ENCODE results near the gene LSMEM2. TPM values are rescaled to one million over a fixed set of nuclear protein-coding genes. Genes with fewer than 3 reads are reported as not detected.

The LSMEM2 gene
- total and polyA plus RNA-seq, 9 of the 15 experiments (the other 6 are each of a cell fraction or from before 2014, with no cell fraction given) = not detected

DNA sequence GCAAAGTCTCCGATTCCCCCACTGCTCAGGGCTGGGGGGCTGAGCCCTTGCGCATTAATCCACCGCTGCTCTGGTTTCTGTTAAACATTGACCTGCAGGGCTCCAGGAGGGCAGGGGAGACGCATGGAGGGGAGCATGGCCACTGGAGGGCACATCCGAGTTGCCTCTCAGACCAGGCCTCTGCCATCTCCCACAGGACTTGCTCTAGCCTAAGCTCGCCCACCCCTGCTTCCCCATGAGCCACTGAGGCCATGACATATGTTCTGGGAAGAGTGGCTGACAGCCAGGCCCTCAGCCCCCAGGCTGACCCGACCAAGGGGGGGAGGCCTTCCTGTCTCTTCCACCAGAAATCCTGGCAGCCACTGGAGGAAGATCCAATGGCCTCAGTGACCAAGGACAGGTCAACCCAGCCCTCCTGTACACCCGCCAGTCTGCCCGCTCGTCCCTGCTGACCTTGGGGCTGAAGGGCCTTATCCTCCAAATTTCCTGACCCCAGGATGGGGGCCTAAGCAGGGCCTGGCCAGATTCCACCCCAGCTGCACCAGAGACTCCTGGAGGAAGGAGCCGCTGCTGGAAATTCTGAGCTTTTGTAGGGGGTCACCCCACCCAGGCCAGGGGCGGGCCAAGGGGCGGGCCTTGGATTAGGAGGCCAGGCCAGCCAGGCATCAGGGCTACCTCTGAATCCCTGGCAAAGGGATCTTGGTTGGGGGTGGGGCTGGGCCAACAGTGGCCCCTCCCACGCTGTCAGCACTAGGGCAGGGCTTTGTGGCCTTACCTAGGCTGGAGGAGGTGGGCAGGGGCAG is 24.3 kb downstream of the LSMEM2 start, which contains the start of gene HYAL1 (continued):
- TF ChIP-seq ZBTB7A (IDR thresholded peaks at IDR 0.05; ENCODE audit: borderline replicate concordance, control insufficient read depth, low read depth, low read length) = peak; percentile 56; the same call in 1 of the 2 replicates
- TF ChIP-seq ADNP (tag; IDR thresholded peaks at IDR 0.05) = no peak
- TF ChIP-seq NCOA1 (IDR thresholded peaks at IDR 0.05; ENCODE audit: low read depth) = no peak
- no peak for TF ChIP-seq CBX2 (IDR thresholded peaks at IDR 0.05; ENCODE audit: insufficient read depth, low read length, poor library complexity, severe bottlenecking)
- TF ChIP-seq ZBTB34 (CRISPR knock-in tag; IDR thresholded peaks at IDR 0.05) = no peak
- TF ChIP-seq POLR2G (IDR thresholded peaks at IDR 0.05; ENCODE audit: low read depth, low read length) = peak; percentile 80
- TF ChIP-seq ZMIZ1 (IDR thresholded peaks at IDR 0.05; ENCODE audit: low read depth in 2 of 2, low read length in 2 of 2) = no peak
- no peak for TF ChIP-seq TEAD2 (tag; IDR thresholded peaks at IDR 0.05)
- TF ChIP-seq ZNF143 (CRISPR knock-in tag; IDR thresholded peaks at IDR 0.05) = no peak
- peak; percentile 32; the same call in 1 of the 2 replicates for TF ChIP-seq JUND (IDR thresholded peaks at IDR 0.05; ENCODE audit: borderline replicate concordance, low read depth, low read length)
- no peak for TF ChIP-seq JUND (tag; IDR thresholded peaks at IDR 0.05; ENCODE audit: borderline replicate concordance, low read depth, low read length)
- no peak for TF ChIP-seq CUX1 (CRISPR knock-in tag; IDR thresholded peaks at IDR 0.05)
- TF ChIP-seq RBFOX2 (IDR thresholded peaks at IDR 0.05; ENCODE audit: low read depth, low read length) = peak; percentile 73
- no peak for TF ChIP-seq POLR2H (tag; IDR thresholded peaks at IDR 0.05; ENCODE audit: low read depth)
- peak; percentile 84 for TF ChIP-seq SUPT5H (IDR thresholded peaks at IDR 0.05)
- peak; percentile 85 for TF ChIP-seq ZFX (CRISPR knock-in tag; IDR thresholded peaks at IDR 0.05)
- peak; percentile 45; the same call in 1 of the 2 replicates for TF ChIP-seq PHF21A (IDR thresholded peaks at IDR 0.05; ENCODE audit: borderline replicate concordance, low read depth)
